Cardiac muscle cell (in vitro differentiated cells and primary cell): ENCODE data around the gene TAS2R42. TPM values are rescaled to one million over a fixed set of nuclear protein-coding genes. Genes with fewer than 3 reads are reported as not detected.
A peak's percentile ranks its signal among the peaks of the same experiment; 100 is the strongest.

Experiments used
- DNase-seq, 2 donors: peaks; one replicate each; pipeline versions ENCODE4 v3.0.0 to v3.0.0-alpha.2; 2010 to 2017; ENCODE audit warnings: low read depth in 1 of 2, low spot score in 1 of 2
- H3K27ac ChIP-seq: fragments of 200-600 bp; sonication (generic); 2 replicates; pipeline ENCODE4 v1.5.1; 2016
- H3K27me3 ChIP-seq: fragments of 200-600 bp; sonication (generic); 2 replicates; pipeline ENCODE4 v1.6.0; 2016; ENCODE audit warnings: control low read depth
- H3K36me3 ChIP-seq: fragments of 200-600 bp; sonication (generic); 2 replicates; pipeline ENCODE4 v1.5.1; 2016; ENCODE audit warnings: control low read depth
- H3K4me1 ChIP-seq: fragments of 200-600 bp; sonication (generic); 2 replicates; pipeline ENCODE4 v1.8.1; 2017; ENCODE audit warnings: low read depth, mild to moderate bottlenecking, mixed run types
- H3K4me3 ChIP-seq: fragments of 200-600 bp; sonication (generic); 2 replicates; pipeline ENCODE4 v1.5.1; 2016; ENCODE audit warnings: mild to moderate bottlenecking
- H3K9me3 ChIP-seq: fragments of 200-600 bp; sonication (generic); 2 replicates; pipeline ENCODE4 v1.5.1; 2017; ENCODE audit warnings: low read depth, mild to moderate bottlenecking, control low read depth
- CTCF ChIP-seq: IDR thresholded peaks from 2 replicates; pipeline ENCODE4 v1.5.1; 2012; ENCODE audit warnings: low read depth, mild to moderate bottlenecking, low read length
- polyA plus RNA-seq: library from polyadenylated mRNA; unstranded; fragments of >200 nt; fragmentation: Nextera tagmentation; extraction: Ambion mirVana; gene quantifications from 2 replicates; pipeline ENCODE4 v1.2.1, GENCODE V29; 2016
- total RNA-seq: library from RNA; depleted of rRNA; stranded (reverse); fragments of >200 nt; gene quantifications from 2 replicates; pipeline ENCODE4 v1.2.3, GENCODE V29; 2016

TAS2R42 gene
- total and polyA plus RNA-seq, 2 experiments from 2014 or later, result not detected

- H3K27me3 ChIP-seq, result no peaks in the 10 kb centered on the region
- H3K4me1 ChIP-seq, result no peaks in the 10 kb centered on the region
- no peaks in the 10 kb centered on the region for H3K9me3 ChIP-seq
- H3K36me3 ChIP-seq, result no peaks in the 10 kb centered on the region
- H3K27ac ChIP-seq, result no peak overlapping the region
- TF ChIP-seq CTCF, result no peak
- H3K4me3 ChIP-seq, result no peak overlapping the region
- no peak for DNase-seq
Observed at GRCh38 chr12:11204173-11204572, 17.4 kb upstream of the TAS2R42 start.

GRCh38 chr12:11202811-11203210 is 16.1 kb upstream of the TAS2R42 start:
- H3K27ac ChIP-seq, result no peak overlapping the region

GRCh38 chr12:11183011-11183410 is 3.7 kb downstream of the TAS2R42 start:
- Histone ChIP-seq H3K4me1 (no peaks in the 10 kb centered on the region), H3K27me3 (no peaks in the 10 kb centered on the region), H3K27ac (no peak overlapping the region), H3K4me3 (no peak overlapping the region), H3K36me3 (no peaks in the 10 kb centered on the region), H3K9me3 (no peaks in the 10 kb centered on the region)
- TF ChIP-seq CTCF, result no peak
- no peak for DNase-seq

More at GRCh38 chr12:11202811-11203210, 16.1 kb upstream of the TAS2R42 start:
- Histone ChIP-seq H3K9me3 (no peaks in the 10 kb centered on the region), H3K4me1 (no peaks in the 10 kb centered on the region), H3K36me3 (no peaks in the 10 kb centered on the region), H3K27me3 (no peaks in the 10 kb centered on the region), H3K4me3 (no peak overlapping the region)
- no peak for TF ChIP-seq CTCF
- DNase-seq, result peak in 1 of 2 donors; percentile 3

GRCh38 chr12:11182529-11182928 is 4.2 kb downstream of the TAS2R42 start:
- H3K9me3 ChIP-seq, result no peaks in the 10 kb centered on the region
- no peak for DNase-seq
- H3K4me1 ChIP-seq, result no peaks in the 10 kb centered on the region
- TF ChIP-seq CTCF, result no peak
- no peaks in the 10 kb centered on the region for H3K27me3 ChIP-seq
- no peak overlapping the region for H3K27ac ChIP-seq
- H3K36me3 ChIP-seq, result no peaks in the 10 kb centered on the region
- no peak overlapping the region for H3K4me3 ChIP-seq

GRCh38 chr12:11178250-11178649 is 8.5 kb downstream of the TAS2R42 start:
- no peak for TF ChIP-seq CTCF
- Histone ChIP-seq H3K27ac (no peak overlapping the region), H3K4me3 (no peak overlapping the region), H3K36me3 (no peaks in the 10 kb centered on the region), H3K9me3 (no peaks in the 10 kb centered on the region), H3K4me1 (peaks cover 2% of the 10 kb centered on the region), H3K27me3 (no peaks in the 10 kb centered on the region)
- DNase-seq, result no peak

GRCh38 chr12:11174022-11174421 is 12.7 kb downstream of the TAS2R42 start:
- H3K27ac ChIP-seq, result no peak overlapping the region
- peak in 1 of 2 donors; percentile 27 for DNase-seq
- H3K4me1 ChIP-seq, result peaks cover 19% of the 10 kb centered on the region
- no peaks in the 10 kb centered on the region for H3K27me3 ChIP-seq
- no peak for TF ChIP-seq CTCF
- no peaks in the 10 kb centered on the region for H3K36me3 ChIP-seq
- no peaks in the 10 kb centered on the region for H3K9me3 ChIP-seq
- no peak overlapping the region for H3K4me3 ChIP-seq
